Measurements from ENCODE around the gene LGI2. TPM values are rescaled to one million over a fixed set of nuclear protein-coding genes. Genes with fewer than 3 reads are reported as not detected.

The LGI2 gene
- total RNA-seq, 2 experiments from 2014 or later = not detected

DNA sequence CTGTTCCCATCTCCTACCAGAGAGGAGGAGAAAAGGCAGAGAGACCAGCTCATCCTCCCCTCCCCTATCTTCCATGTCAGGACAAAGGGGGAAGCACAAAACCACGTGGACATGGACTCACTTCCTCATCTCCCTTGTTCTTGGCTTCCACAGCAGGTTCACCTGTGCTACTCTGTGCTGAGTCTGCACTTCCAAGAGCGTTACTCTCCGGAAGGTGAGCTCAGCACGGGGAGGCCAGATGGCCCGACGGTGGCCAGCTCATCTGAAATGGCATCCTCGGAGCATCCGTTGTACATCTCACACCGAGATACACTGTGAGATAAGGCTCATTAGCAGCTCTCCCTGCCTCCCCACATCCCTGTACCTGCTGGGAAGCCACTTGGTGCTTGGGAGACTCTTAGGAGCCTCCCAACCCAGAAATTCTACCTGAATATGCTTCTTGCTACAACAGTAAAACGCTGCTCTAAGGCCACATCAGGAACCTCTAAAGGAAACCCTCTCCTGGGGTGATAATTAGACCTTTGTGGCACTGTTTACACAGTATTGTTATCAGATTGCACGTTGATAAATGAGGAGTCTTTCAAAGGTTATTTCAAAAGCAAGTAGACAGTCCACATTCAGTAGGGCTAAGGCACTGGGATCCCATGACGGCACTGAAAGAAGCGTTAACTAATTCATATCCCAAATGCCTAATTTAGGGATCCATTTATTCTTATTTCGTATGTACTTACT is 19.4 kb downstream of the LGI2 start:
- Mint-ChIP-seq H3K4me3 (no peak overlapping the region), H3K27me3 (peaks cover 2% of the 10 kb centered on the region), H3K4me1 (ENCODE audit: low read depth) (no peaks in the 10 kb centered on the region), H3K27ac (no peak overlapping the region), H3K36me3 (ENCODE audit: low read depth) (no peaks in the 10 kb centered on the region), H3K9me3 (no peaks in the 10 kb centered on the region)
- TF ChIP-seq, protein P1, sequence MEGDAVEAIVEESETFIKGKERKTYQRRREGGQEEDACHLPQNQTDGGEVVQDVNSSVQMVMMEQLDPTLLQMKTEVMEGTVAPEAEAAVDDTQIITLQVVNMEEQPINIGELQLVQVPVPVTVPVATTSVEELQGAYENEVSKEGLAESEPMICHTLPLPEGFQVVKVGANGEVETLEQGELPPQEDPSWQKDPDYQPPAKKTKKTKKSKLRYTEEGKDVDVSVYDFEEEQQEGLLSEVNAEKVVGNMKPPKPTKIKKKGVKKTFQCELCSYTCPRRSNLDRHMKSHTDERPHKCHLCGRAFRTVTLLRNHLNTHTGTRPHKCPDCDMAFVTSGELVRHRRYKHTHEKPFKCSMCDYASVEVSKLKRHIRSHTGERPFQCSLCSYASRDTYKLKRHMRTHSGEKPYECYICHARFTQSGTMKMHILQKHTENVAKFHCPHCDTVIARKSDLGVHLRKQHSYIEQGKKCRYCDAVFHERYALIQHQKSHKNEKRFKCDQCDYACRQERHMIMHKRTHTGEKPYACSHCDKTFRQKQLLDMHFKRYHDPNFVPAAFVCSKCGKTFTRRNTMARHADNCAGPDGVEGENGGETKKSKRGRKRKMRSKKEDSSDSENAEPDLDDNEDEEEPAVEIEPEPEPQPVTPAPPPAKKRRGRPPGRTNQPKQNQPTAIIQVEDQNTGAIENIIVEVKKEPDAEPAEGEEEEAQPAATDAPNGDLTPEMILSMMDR (IDR thresholded peaks at IDR 0.05) = no peak
- ATAC-seq = no peak
- ChIA-PET CTCF (interaction anchor here (0.9 to 1.0 kb wide), 2 partner anchors 31 to 133 kb away, joined by 3 read pairs; no protein-coding TSS in a partner anchor), POLR2A (no interaction called here)
- DNase-seq = no peak
- intact Hi-C loops (cut with micrococcal nuclease) = no loop called here

DNA sequence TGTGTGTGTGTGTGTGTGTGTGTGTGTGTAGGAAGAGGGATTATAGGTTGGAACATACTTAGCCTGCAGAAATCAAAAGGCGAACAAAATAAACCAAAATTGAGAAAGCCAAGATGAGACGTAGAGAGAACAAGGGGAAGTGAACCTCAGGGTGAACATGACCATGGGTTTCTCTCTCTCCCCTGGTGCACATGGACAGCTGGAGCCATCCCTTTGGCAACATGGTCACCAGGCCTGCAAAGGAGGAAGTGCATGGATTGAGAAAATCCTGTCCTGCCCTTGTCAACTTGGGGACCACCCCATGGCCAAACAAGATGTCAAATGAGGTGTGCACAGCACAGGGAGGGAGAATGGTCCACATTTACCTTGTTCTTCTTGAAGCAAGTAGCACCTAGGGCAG is 23.1 kb downstream of the LGI2 start:
- H3K27ac Mint-ChIP-seq = no peak overlapping the region
- no peak overlapping the region for H3K4me3 Mint-ChIP-seq
- TF ChIP-seq, protein P1 (IDR thresholded peaks at IDR 0.05) = no peak

DNA sequence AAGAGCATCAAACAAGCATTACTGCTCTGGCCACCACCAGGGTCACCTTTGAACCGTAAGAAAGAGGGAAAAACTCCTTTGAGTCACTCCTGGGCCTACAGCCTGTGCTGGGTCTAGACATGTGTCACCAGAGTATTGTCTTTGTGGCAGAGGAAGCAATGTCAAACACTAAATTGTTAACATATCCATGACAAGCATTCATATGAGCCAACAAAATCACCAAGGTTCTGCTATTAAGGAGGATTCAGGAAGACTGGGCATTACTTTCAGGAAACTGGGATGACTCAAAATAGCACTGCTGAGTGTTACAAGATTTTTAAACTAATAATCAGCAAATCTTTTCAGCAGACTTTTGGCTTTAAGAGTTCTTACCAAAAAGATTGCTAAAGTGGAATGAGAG is 28.1 kb downstream of the LGI2 start:
- Mint-ChIP-seq H3K27me3 (peaks cover 8% of the 10 kb centered on the region), H3K27ac (no peak overlapping the region), H3K4me3 (no peak overlapping the region), H3K36me3 (ENCODE audit: low read depth) (no peaks in the 10 kb centered on the region), H3K4me1 (ENCODE audit: low read depth) (peaks cover 2% of the 10 kb centered on the region), H3K9me3 (no peaks in the 10 kb centered on the region)
- DNase-seq = no peak
- POLR2A ChIA-PET = no interaction called here
- CTCF ChIA-PET = interaction anchor here (1.6 kb wide), 1 partner anchor 23 kb away, joined by 4 read pairs; no protein-coding TSS in a partner anchor
- TF ChIP-seq, protein P1 (IDR thresholded peaks at IDR 0.05) = no peak
- intact Hi-C loops (cut with micrococcal nuclease) = no loop called here
- ATAC-seq = no peak

More for the DNA sequence above, 23.1 kb downstream of the LGI2 start:
- H3K4me1 Mint-ChIP-seq (ENCODE audit: low read depth) = no peaks in the 10 kb centered on the region
- no peaks in the 10 kb centered on the region for H3K36me3 Mint-ChIP-seq (ENCODE audit: low read depth)
- intact Hi-C loops (cut with micrococcal nuclease) = no loop called here
- peaks cover 5% of the 10 kb centered on the region for H3K27me3 Mint-ChIP-seq
- ATAC-seq = no peak
- H3K9me3 Mint-ChIP-seq = no peaks in the 10 kb centered on the region
- CTCF ChIA-PET = no interaction called here
- POLR2A ChIA-PET = no interaction called here
- DNase-seq = no peak

DNA sequence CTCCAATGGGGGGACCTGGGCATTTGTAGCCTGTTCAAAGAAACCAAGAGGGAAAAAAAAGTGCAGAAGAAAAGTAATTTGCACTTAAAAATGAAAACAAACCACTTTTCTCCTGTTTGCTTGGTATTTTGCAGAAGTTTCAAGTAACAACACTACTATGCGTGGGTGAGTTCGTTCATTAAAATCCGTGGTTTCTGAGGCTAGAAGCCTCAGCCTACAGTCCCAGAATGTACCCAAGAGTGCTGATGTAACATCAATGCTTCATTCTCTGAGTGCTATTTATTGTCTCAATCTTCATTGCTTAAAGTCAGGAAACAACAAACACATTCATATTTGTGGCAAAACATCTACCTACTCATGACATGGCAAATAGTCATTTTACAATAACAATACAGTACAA is 29.2 kb downstream of the LGI2 start:
- Mint-ChIP-seq H3K4me1 (ENCODE audit: low read depth) (peaks cover 2% of the 10 kb centered on the region), H3K36me3 (ENCODE audit: low read depth) (no peaks in the 10 kb centered on the region), H3K9me3 (no peaks in the 10 kb centered on the region), H3K27me3 (peaks cover 8% of the 10 kb centered on the region), H3K4me3 (no peak overlapping the region), H3K27ac (no peak overlapping the region)
- ChIA-PET POLR2A (no interaction called here), CTCF (interaction anchor here (1.6 kb wide), 1 partner anchor 20 kb away, joined by 4 read pairs; no protein-coding TSS in a partner anchor)
- DNase-seq (no peak), ATAC-seq (no peak)
- TF ChIP-seq, protein P1 (IDR thresholded peaks at IDR 0.05) = no peak
- intact Hi-C loops (cut with micrococcal nuclease) = no loop called here

DNA sequence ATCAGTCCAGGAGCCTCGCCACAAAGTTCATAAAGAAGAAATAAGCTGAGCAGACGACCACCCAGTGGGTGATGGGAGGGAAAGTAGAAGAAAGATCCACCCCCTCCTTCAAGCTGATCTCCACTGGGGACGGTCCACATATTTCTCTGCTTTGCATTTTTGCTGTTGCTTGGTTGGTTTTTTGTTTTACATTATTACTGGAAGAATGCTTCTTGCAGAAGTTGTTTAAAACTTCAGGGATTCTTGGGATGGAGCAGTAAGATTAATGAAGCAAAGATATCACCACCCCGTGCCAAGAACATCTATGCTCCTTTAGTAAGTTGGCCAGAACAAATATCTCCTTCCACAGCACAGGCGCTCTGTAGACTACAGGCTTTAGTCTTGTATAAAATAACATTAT is 30.1 kb downstream of the LGI2 start:
- DNase-seq = no peak
- H3K36me3 Mint-ChIP-seq (ENCODE audit: low read depth) = no peaks in the 10 kb centered on the region
- peaks cover 6% of the 10 kb centered on the region for H3K27me3 Mint-ChIP-seq
- ATAC-seq = no peak
- H3K27ac Mint-ChIP-seq = no peak overlapping the region
- intact Hi-C loops (cut with micrococcal nuclease) = no loop called here
- ChIA-PET POLR2A (no interaction called here), CTCF (interaction anchor here (1.6 kb wide), 1 partner anchor 20 kb away, joined by 4 read pairs; no protein-coding TSS in a partner anchor)
- peaks cover 2% of the 10 kb centered on the region for H3K4me1 Mint-ChIP-seq (ENCODE audit: low read depth)
- no peaks in the 10 kb centered on the region for H3K9me3 Mint-ChIP-seq
- TF ChIP-seq, protein P1 (IDR thresholded peaks at IDR 0.05) = no peak
- H3K4me3 Mint-ChIP-seq = no peak overlapping the region
